Measurements from ENCODE around the gene LDHAL6B. TPM values are rescaled to one million over a fixed set of nuclear protein-coding genes. Genes with fewer than 3 reads are reported as not detected.

Gene LDHAL6B
- total and polyA plus RNA-seq, 2 donors: not detected

DNA sequence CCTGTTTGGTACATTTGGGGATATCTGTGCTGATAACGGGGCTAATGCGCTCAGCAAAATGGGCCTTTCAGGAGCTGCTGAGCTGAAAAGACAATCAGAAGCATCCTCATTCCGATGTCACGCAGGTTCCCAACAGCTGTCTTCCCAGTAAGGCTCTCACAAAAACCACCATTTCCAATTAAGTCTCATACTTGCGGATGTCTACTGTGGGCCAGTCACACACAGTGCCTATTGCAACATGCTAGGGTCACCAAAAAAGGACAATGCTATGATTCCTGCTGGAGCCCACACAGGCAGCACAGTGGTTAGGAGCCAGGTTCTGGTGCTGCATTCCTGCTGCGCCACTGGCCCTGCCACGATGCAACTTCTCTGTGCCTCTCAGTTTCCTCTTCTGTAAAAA is 16.4 kb upstream of the LDHAL6B start:
- no peak for DNase-seq (ENCODE audit: extremely low spot score)
- Histone ChIP-seq H3K27ac (ENCODE audit: low read depth) (no peak overlapping the region), H3K4me3 (ENCODE audit: low read depth, low read length) (no peak overlapping the region), H3K36me3 (ENCODE audit: insufficient read depth) (no peaks in the 10 kb centered on the region), H3K4me1 (ENCODE audit: insufficient read depth) (no peaks in the 10 kb centered on the region)
- WGBS: 97% methylated on average over 7 of the region's 7 CpGs

DNA sequence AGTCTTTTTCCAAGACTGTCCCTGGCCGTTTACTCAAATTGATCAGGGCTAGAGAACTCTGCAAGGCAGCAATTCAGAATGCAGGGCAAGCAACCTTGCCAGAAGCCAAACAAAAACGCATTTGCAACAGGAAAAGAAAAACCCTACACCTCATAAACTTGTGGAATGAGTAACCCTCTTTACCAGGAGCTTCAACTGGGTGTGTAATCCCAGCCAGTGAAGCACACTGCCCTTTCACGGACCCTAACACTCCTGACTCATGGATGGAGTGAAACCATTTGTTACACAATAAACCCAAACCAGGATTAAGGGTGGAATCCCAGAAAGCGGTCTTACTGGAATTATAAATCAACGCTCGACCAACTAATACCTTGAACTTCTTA is 14.8 kb upstream of the LDHAL6B start:
- Histone ChIP-seq H3K4me3 (ENCODE audit: low read depth, low read length) (no peak overlapping the region), H3K27ac (ENCODE audit: low read depth) (no peak overlapping the region), H3K36me3 (ENCODE audit: insufficient read depth) (no peaks in the 10 kb centered on the region), H3K4me1 (ENCODE audit: insufficient read depth) (no peaks in the 10 kb centered on the region)
- no peak for DNase-seq (ENCODE audit: extremely low spot score)
- WGBS: 29% methylated on average over 6 of the region's 6 CpGs

DNA sequence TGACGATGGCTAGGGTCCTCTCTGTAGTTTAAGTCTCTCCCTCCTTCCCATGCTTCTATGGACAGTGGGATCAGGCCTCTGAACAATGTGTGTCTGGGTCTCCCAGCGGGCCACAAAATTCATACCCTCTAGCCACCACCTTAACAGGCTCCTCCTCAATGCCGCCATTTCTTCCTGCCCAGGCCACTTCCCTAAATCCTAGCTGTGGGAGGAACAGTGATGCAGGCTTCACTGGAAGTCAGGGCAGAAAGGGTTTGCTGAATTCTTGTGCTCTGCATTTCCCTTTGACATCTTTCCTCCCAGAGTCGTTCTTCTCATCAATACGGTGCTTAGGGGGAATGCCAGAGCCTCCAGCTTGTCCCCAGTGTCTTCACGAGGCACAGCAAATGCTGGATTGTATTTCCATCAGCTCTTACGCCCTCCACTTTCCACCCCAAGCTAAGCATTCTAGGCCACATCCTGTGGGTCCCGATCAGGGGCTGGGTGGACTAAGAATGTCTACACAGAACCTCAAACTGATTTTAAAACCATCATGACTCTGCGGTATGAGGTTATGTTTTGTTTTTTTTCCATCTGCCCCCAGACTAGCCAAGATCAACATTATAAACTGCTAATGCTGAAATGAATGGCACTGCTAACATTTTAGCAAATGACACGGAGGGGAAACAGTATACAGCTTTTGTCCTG is 11.9 kb upstream of the LDHAL6B start:
- Histone ChIP-seq H3K27ac (ENCODE audit: low read depth) (no peak overlapping the region), H3K4me3 (ENCODE audit: low read depth, low read length) (no peak overlapping the region), H3K36me3 (ENCODE audit: insufficient read depth) (no peaks in the 10 kb centered on the region), H3K4me1 (ENCODE audit: insufficient read depth) (no peaks in the 10 kb centered on the region)
- 89% methylated on average over 10 of the region's 10 CpGs for WGBS
- DNase-seq (ENCODE audit: extremely low spot score): no peak

DNA sequence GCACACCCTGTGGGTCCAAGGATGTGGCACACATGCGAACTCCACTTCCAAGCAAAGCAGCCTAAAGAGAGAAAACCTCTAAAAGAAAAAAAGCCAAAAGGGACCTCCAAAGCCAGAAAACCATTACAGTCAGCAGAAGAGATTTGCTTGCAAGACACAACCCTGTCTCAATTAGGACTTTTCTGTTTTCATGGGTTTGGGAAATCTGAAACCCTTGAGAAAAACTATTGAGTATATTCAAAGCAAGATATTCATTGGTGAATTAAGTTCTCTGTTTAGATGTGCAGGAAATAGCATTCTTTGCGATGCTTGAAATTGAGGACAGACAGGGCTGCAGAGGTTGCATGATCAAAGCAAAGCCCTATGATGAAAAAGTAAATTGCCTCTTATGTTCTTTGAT is 10.2 kb upstream of the LDHAL6B start:
- DNase-seq (ENCODE audit: extremely low spot score): no peak
- Histone ChIP-seq H3K36me3 (ENCODE audit: insufficient read depth) (no peaks in the 10 kb centered on the region), H3K4me3 (ENCODE audit: low read depth, low read length) (no peak overlapping the region), H3K27ac (ENCODE audit: low read depth) (no peak overlapping the region), H3K4me1 (ENCODE audit: insufficient read depth) (no peaks in the 10 kb centered on the region)
- WGBS: 93% methylated on average over 2 of the region's 2 CpGs

DNA sequence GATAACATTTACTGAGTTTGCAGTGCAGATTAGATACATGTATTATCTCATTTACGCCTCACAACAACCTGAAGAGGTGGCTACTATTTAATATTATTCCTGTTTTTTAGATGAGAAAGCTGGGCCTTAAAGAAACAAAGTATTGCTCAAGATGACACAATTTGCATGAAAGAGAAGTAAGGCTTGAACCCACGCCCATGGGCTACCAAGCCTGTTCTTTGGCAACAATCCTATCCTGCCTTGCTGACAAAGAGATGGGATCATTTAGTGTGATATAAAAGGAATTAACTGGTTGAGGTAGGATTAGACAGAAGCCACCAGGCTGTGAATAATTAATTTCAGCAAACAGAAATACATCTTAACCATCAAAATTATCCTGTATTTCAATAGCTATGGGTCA is 9.2 kb upstream of the LDHAL6B start:
- Histone ChIP-seq H3K4me3 (ENCODE audit: low read depth, low read length) (no peak overlapping the region), H3K27ac (ENCODE audit: low read depth) (no peak overlapping the region), H3K4me1 (ENCODE audit: insufficient read depth) (no peaks in the 10 kb centered on the region), H3K36me3 (ENCODE audit: insufficient read depth) (no peaks in the 10 kb centered on the region)
- 96% methylated on average over 2 of the region's 2 CpGs for WGBS
- no peak for DNase-seq (ENCODE audit: extremely low spot score)

DNA sequence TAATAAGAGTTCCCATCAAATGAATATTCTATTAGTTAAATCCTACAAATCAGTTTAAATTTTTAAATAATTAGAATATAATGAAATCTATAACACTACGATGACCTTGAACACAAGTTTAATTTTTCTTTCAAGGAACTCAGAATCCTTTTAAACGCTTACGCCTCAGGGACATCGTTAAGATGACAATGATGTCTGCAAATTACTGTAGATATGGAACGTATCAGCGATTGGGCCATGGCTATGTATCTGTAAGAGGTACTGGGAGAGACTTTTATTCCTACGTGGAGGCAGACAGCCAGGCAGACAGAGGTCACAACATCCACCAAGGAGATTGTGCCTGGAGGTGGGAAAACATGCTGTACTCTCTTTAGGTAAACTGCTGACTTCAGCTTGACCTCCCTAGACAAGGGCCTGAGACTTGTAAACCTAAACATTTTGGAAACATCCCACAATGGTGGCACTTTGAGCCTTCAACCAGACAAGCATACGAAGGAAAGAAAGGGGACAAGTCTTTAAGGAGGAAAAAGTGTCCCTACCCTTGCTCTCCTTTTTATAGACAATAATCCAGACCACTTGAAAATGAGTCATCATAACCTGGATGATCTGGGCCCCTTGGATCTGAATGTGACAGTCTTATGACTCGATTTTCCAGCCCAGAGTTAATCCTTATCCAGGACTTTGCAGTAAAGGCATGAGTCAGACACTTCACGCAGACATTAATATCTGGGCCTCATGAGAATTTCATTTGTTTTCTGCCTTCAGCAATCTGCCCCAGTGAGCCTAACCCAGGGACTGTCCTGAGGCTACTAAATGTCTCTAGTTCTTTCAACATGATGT is 6.8 kb upstream of the LDHAL6B start:
- 79% methylated on average over 10 of the region's 10 CpGs for WGBS
- no peak for DNase-seq (ENCODE audit: extremely low spot score)
- Histone ChIP-seq H3K27ac (ENCODE audit: low read depth) (no peak overlapping the region), H3K36me3 (ENCODE audit: insufficient read depth) (no peaks in the 10 kb centered on the region), H3K4me1 (ENCODE audit: insufficient read depth) (no peaks in the 10 kb centered on the region), H3K4me3 (ENCODE audit: low read depth, low read length) (no peak overlapping the region)

DNA sequence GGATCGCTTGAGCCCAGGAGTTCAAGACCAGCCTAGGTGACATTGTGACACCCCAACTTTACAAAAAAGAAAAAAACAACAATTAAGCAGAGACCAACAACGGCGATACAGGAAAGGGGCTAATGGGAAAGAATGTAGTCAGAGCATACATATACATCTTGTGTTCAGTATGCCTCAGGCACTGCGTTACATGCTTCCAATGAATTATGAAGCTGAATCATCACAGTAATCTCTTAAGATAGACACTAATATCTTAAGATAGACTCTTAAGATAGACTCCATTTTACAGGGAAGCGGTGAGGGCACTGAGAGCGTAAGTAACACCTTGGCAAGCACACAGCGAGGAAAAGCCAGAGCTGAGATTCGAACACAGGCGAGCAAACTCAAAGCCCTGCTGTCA is 6.1 kb upstream of the LDHAL6B start:
- no peaks in the 10 kb centered on the region for H3K4me1 ChIP-seq (ENCODE audit: insufficient read depth)
- no peaks in the 10 kb centered on the region for H3K36me3 ChIP-seq (ENCODE audit: insufficient read depth)
- no peak overlapping the region for H3K4me3 ChIP-seq (ENCODE audit: low read depth, low read length)
- 93% methylated on average over 9 of the region's 9 CpGs for WGBS
- H3K27ac ChIP-seq (ENCODE audit: low read depth): no peak overlapping the region
- DNase-seq (ENCODE audit: extremely low spot score): no peak

DNA sequence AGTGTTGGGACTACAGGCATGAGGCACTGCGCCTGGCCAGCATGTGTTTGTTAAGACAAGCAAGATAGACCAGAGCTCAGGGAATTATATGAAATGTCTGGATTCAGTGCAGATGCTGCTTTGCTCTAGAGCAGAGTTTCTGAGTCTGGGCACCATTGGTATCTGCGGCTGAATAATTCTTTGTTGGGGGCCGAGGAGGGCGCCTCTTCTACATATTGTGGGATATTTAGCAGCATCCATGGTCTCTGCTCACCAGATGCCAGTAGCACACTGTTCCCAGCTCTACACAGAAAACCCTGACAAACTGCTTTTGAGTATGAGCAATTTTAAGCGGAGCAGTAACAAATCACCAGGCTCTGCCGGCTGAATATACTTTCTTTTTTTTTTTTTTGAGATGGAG is 3.6 kb upstream of the LDHAL6B start:
- no peak overlapping the region for H3K4me3 ChIP-seq (ENCODE audit: low read depth, low read length)
- WGBS: 93% methylated on average over 6 of the region's 6 CpGs
- H3K4me1 ChIP-seq (ENCODE audit: insufficient read depth): no peaks in the 10 kb centered on the region
- DNase-seq (ENCODE audit: extremely low spot score): no peak
- H3K36me3 ChIP-seq (ENCODE audit: insufficient read depth): no peaks in the 10 kb centered on the region
- no peak overlapping the region for H3K27ac ChIP-seq (ENCODE audit: low read depth)

DNA sequence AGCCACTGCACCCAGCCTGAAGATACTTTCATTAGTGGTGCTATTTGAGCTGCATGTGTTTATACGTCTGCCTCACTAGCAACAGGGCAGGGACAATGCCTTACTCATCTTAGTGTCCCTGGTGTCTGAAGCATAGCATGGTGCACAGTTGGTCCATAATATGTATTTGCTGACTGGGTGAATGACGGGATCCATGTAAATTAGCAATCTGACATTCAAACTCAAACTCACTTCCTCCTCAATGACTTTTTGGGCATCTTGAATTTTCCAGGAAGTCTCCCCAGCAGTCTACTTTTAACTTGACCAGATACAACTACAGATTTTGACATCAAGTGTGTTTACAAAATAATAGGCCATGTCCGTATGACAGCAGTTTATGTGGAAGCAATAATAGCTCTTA is 3.0 kb upstream of the LDHAL6B start:
- H3K36me3 ChIP-seq (ENCODE audit: insufficient read depth): no peaks in the 10 kb centered on the region
- no peak overlapping the region for H3K27ac ChIP-seq (ENCODE audit: low read depth)
- no peak for DNase-seq (ENCODE audit: extremely low spot score)
- no peak overlapping the region for H3K4me3 ChIP-seq (ENCODE audit: low read depth, low read length)
- H3K4me1 ChIP-seq (ENCODE audit: insufficient read depth): no peaks in the 10 kb centered on the region
- WGBS: 79% methylated on average over 3 of the region's 3 CpGs

DNA sequence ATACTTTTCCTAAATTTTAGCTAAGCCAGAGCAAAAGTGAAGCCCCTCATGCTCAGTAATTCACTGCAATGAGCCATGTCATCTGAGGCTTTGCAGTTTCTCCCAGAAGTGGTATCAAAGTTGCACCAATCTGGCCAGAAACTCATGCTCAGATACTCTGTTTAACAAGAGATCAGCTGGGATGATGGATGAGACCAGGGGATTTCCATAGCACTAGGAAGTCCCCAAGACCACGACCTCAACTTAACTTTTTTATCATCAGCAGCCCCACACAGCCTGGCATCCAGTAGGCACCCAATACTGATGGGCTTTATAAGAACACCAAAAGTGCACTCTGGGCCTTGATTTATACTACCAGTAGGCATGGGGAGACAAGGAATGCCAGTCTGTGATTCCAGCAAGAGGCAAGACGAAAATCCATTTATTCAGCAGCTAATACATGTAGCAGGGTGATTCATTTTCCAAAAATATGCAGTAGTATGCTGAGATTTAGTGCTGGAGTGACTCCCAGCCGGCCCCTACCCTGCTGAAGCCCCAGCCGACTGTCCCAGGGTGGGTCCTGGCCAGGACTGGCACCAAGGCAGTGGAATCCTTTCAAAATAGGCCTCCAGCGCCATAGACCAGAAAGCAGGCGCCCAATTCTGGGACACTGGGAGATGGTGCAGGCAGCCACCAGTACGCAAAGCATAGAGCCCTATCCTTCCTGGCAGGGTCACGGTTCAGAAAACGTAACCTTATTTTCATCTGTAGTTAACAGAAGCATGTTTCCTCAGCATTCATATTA is 612 bp upstream of the LDHAL6B start:
- 84% methylated on average over 9 of the region's 9 CpGs for WGBS
- no peak overlapping the region for H3K4me3 ChIP-seq (ENCODE audit: low read depth, low read length)
- no peaks in the 10 kb centered on the region for H3K4me1 ChIP-seq (ENCODE audit: insufficient read depth)
- DNase-seq (ENCODE audit: extremely low spot score): no peak
- peaks cover 2% of the 10 kb centered on the region for H3K36me3 ChIP-seq (ENCODE audit: insufficient read depth)
- no peak overlapping the region for H3K27ac ChIP-seq (ENCODE audit: low read depth)

DNA sequence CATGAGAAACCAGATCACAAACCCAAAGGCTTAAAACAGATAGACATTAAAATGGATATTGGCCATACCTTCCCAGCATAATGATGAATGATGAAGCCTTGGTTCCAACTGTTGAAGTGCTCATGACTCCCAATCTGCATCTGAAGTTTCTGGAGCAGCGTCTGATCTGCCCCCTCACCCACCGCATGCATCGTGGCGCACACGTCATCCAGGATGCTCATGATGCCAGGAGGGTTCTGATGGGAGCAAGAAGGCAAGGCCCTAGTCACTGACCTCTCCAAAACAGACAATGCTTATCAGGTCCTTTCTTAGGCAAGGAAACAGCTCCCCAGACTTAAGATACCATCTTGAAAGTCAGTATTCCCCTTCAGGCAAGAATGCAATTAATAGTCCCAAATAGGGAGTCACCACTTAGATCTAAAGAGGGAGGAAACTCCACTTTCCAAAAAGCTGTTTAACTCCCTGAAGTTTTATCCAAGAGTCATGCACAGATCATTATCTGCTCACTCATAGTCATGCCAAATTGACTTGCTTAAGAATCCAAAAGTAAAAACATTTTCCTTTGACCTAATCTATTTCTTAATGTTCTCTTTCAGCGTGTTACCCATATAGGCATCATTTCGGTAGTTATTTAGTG is 2.1 kb downstream of the LDHAL6B start:
- Histone ChIP-seq H3K4me3 (ENCODE audit: low read depth, low read length) (no peak overlapping the region), H3K4me1 (ENCODE audit: insufficient read depth) (no peaks in the 10 kb centered on the region), H3K36me3 (ENCODE audit: insufficient read depth) (peaks cover 4% of the 10 kb centered on the region), H3K27ac (ENCODE audit: low read depth) (no peak overlapping the region)
- no peak for DNase-seq (ENCODE audit: extremely low spot score)
- WGBS: 93% methylated on average over 7 of the region's 7 CpGs

DNA sequence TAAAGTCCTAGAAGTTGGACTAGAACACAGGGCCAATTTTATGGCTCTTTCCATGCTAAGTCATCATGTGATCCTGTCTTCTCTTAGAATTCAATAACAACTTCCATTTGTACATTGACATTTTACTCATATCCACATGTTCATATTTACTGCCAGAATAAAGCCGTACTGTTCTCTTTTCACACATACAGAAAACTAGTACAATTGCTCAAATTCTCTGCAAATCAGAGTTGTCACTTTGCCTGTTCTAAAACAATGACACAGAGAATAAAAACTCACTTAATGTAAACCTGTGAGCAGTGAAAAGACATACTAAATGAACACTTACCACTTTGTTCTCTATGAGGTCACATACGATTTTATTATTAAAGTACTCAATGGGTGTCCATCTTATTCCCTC is 3.5 kb downstream of the LDHAL6B start:
- peaks cover 4% of the 10 kb centered on the region for H3K36me3 ChIP-seq (ENCODE audit: insufficient read depth)
- no peak overlapping the region for H3K4me3 ChIP-seq (ENCODE audit: low read depth, low read length)
- H3K4me1 ChIP-seq (ENCODE audit: insufficient read depth): no peaks in the 10 kb centered on the region
- DNase-seq (ENCODE audit: extremely low spot score): no peak
- no peak overlapping the region for H3K27ac ChIP-seq (ENCODE audit: low read depth)
- WGBS: 92% methylated on average over 2 of the region's 2 CpGs

DNA sequence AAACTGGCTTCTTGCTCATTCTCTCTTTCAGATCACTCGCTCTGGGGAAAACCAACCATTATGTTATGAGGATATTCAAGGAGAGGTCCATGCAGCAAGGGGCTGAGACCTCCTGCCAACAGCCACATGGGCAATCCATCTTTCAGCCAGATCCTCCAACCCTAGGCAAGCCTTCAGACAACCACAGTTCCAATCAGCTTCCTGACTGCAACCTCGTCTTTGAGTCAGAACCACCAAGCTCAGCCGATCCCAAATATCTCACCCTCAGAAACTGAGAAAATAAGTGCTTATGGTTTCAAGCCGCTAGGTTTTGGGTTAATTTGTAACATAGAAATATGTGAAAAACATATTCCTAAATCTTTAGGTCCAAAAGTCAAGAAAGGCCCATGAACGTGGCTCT is 10.3 kb downstream of the LDHAL6B start:
- H3K27ac ChIP-seq (ENCODE audit: low read depth): no peak overlapping the region
- H3K4me1 ChIP-seq (ENCODE audit: insufficient read depth): no peaks in the 10 kb centered on the region
- WGBS: 96% methylated on average over 5 of the region's 5 CpGs
- no peak overlapping the region for H3K4me3 ChIP-seq (ENCODE audit: low read depth, low read length)
- DNase-seq (ENCODE audit: extremely low spot score): no peak
- peaks cover 2% of the 10 kb centered on the region for H3K36me3 ChIP-seq (ENCODE audit: insufficient read depth)
